ENCODE data around the gene SLAIN1.

- no peak for TF ChIP-seq CTCF (IDR thresholded peaks at IDR 0.05)
- TF ChIP-seq POLR2A (IDR thresholded peaks at IDR 0.05) = no peak
These were observed 20.0 kb downstream of the SLAIN1 start for GRCh38 chr13:77717508-77717907.

Data from body of pancreas (tissue), 4 donors.